HepG2 (cell line): ENCODE results near the gene LYSMD1. TPM values are rescaled to one million over a fixed set of nuclear protein-coding genes. Genes with fewer than 3 reads are reported as not detected.

Source experiments
- CBX2 ChIP-seq, 2 experiments: fragments of 200-600 bp in 1 of 2; sonication (generic); formaldehyde crosslinking in 1 of 2; IDR thresholded peaks; 2 replicates each; pipeline versions ENCODE4 v1.7.0 to v1.8.1; 2018 to 2022; ENCODE audit warnings: low read depth in 2 of 2, low read length in 1 of 2, mild to moderate bottlenecking in 1 of 2, missing genetic modification reagents in 1 of 2
- CBX5 ChIP-seq: sonication (generic); formaldehyde crosslinking; IDR thresholded peaks from 2 replicates; pipeline ENCODE4 v1.4.0; 2020; ENCODE audit warnings: missing genetic modification reagents, borderline replicate concordance
- CHD2 ChIP-seq: IDR thresholded peaks from 2 replicates; pipeline ENCODE4 v1.6.1; 2011; ENCODE audit warnings: low read depth, low read length, improper control_type of control experiment
- NR2F6 ChIP-seq, 2 experiments: IDR thresholded peaks; 2 replicates each; pipeline ENCODE4 v1.6.1; 2016; ENCODE audit warnings: antibody characterized with exemption in 1 of 2, mild to moderate bottlenecking in 1 of 2
- SAP130 ChIP-seq: IDR thresholded peaks from 2 replicates; pipeline ENCODE4 v1.6.1; 2016; ENCODE audit warnings: low read depth
- SIN3A ChIP-seq: IDR thresholded peaks from 2 replicates; pipeline ENCODE4 v1.6.1; 2011; ENCODE audit warnings: low read depth, mild to moderate bottlenecking, control low read depth, low read length, borderline replicate concordance
- SOX5 ChIP-seq: IDR thresholded peaks from 2 replicates; pipeline ENCODE4 v1.6.1; 2016; ENCODE audit warnings: borderline replicate concordance
- SRSF4 ChIP-seq: fragments of 200-400 bp; formaldehyde crosslinking; IDR thresholded peaks from one replicate; pipeline ENCODE4 v1.6.1; 2018; ENCODE audit warnings: mild to moderate bottlenecking, low read depth, low read length, moderate library complexity; ENCODE audit not compliant: poor library complexity, severe bottlenecking
- TAF15 ChIP-seq: fragments of 200-400 bp; formaldehyde crosslinking; IDR thresholded peaks from one replicate; pipeline ENCODE4 v1.6.1; 2018; ENCODE audit warnings: mild to moderate bottlenecking, low read depth, low read length; ENCODE audit not compliant: poor library complexity, severe bottlenecking
- XBP1 ChIP-seq: sonication (generic); formaldehyde crosslinking; IDR thresholded peaks from 2 replicates; pipeline ENCODE4 v1.5.0; 2020; ENCODE audit warnings: missing genetic modification reagents
- ZBTB20 ChIP-seq: sonication (generic); formaldehyde crosslinking; IDR thresholded peaks from 2 replicates; pipeline ENCODE4 v1.8.1; 2023; ENCODE audit warnings: missing genetic modification reagents, low read depth, mild to moderate bottlenecking, borderline replicate concordance
- ZNF451 ChIP-seq: sonication (generic); formaldehyde crosslinking; IDR thresholded peaks from 2 replicates; pipeline ENCODE4 v1.5.0; 2020; ENCODE audit warnings: mild to moderate bottlenecking, missing genetic modification reagents
- ZNF703 ChIP-seq: sonication (generic); formaldehyde crosslinking; IDR thresholded peaks from 2 replicates; pipeline ENCODE4 v1.5.1; 2020; ENCODE audit warnings: missing genetic modification reagents, mild to moderate bottlenecking, moderate library complexity, borderline replicate concordance
- ZSCAN30 ChIP-seq: sonication (generic); formaldehyde crosslinking; IDR thresholded peaks from 2 replicates; pipeline ENCODE4 v1.5.0; 2020; ENCODE audit warnings: mild to moderate bottlenecking, missing genetic modification reagents
- polyA plus RNA-seq, 8 experiments: library from polyadenylated mRNA; depleted of rRNA in 3 of 8; stranded (reverse) in 7 of 8; unstranded in 1 of 8; fragments of >200 nt; fragmentation: Illumina TruSeq in 4 of 8; extraction: Trizol in 4 of 8; gene quantifications; 2 replicates each; pipeline versions ENCODE4 v1.2.1 to v1.2.3, GENCODE V29; 2011 to 2016; ENCODE audit warnings: low read depth in 4 of 8, missing spikeins in 1 of 8, mixed read lengths in 1 of 8; ENCODE audit not compliant: insufficient read depth in 1 of 8
- total RNA-seq, 5 experiments: library from RNA; depleted of rRNA; stranded (reverse); fragments of >200 nt; fragmentation: Illumina TruSeq; extraction: Trizol; gene quantifications; 2 replicates each; pipeline ENCODE4 v1.2.3, GENCODE V29; 2016; ENCODE audit warnings: low read depth in 1 of 5
- TF ChIP-seq, protein P1 (sequence below): sonication (generic); formaldehyde crosslinking; IDR thresholded peaks from 2 replicates; pipeline ENCODE4 v1.4.0; 2020; ENCODE audit warnings: missing genetic modification reagents
- TF ChIP-seq, protein P2 (sequence below): sonication (generic); formaldehyde crosslinking; IDR thresholded peaks from 2 replicates; pipeline ENCODE4 v1.8.0; 2022; ENCODE audit warnings: missing genetic modification reagents, mild to moderate bottlenecking, borderline replicate concordance
- TF ChIP-seq, protein P3 (sequence below): sonication (generic); formaldehyde crosslinking; IDR thresholded peaks from 2 replicates; pipeline ENCODE4 v1.5.1; 2020; ENCODE audit warnings: missing genetic modification reagents, mild to moderate bottlenecking, borderline replicate concordance
- TF ChIP-seq, protein P4 (sequence below): sonication (generic); formaldehyde crosslinking; IDR thresholded peaks from 2 replicates; pipeline ENCODE4 v1.4.0; 2020; ENCODE audit warnings: missing genetic modification reagents

The LYSMD1 gene
- total and polyA plus RNA-seq, 2 of the 13 experiments (the other 11 are each of a cell fraction or from before 2014, with no cell fraction given) = 3.8 to 4.8 TPM

DNA sequence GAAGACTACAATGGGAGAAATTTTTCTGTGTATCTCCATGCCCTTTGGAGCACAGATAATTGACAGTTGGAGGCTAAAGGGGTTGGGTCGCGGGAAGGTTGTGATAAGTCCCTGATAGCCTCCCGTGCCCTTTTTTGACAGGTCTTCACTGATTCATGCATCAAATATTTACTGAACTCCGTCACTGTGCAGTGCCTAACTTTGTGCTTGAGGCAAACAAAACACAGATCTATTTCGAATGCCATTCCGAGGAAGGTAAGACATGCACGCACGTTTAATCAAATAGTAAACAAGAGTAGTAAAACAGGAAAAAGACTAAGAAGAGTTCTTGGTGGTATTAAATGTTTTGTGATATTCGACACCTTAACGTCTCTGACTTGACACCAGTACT lies 32.2 kb upstream of the LYSMD1 start (continued):
- TF ChIP-seq, protein P1, sequence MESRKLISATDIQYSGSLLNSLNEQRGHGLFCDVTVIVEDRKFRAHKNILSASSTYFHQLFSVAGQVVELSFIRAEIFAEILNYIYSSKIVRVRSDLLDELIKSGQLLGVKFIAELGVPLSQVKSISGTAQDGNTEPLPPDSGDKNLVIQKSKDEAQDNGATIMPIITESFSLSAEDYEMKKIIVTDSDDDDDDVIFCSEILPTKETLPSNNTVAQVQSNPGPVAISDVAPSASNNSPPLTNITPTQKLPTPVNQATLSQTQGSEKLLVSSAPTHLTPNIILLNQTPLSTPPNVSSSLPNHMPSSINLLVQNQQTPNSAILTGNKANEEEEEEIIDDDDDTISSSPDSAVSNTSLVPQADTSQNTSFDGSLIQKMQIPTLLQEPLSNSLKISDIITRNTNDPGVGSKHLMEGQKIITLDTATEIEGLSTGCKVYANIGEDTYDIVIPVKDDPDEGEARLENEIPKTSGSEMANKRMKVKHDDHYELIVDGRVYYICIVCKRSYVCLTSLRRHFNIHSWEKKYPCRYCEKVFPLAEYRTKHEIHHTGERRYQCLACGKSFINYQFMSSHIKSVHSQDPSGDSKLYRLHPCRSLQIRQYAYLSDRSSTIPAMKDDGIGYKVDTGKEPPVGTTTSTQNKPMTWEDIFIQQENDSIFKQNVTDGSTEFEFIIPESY = no peak
- peak; percentile 66 for TF ChIP-seq SAP130 (CRISPR knock-in tag)
- TF ChIP-seq, protein P2, sequence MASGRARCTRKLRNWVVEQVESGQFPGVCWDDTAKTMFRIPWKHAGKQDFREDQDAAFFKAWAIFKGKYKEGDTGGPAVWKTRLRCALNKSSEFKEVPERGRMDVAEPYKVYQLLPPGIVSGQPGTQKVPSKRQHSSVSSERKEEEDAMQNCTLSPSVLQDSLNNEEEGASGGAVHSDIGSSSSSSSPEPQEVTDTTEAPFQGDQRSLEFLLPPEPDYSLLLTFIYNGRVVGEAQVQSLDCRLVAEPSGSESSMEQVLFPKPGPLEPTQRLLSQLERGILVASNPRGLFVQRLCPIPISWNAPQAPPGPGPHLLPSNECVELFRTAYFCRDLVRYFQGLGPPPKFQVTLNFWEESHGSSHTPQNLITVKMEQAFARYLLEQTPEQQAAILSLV = no peak
- no peak for TF ChIP-seq SOX5 (CRISPR knock-in tag)
- TF ChIP-seq ZNF703 (CRISPR knock-in tag) = no peak
- no peak for TF ChIP-seq CHD2
- TF ChIP-seq, protein P3, sequence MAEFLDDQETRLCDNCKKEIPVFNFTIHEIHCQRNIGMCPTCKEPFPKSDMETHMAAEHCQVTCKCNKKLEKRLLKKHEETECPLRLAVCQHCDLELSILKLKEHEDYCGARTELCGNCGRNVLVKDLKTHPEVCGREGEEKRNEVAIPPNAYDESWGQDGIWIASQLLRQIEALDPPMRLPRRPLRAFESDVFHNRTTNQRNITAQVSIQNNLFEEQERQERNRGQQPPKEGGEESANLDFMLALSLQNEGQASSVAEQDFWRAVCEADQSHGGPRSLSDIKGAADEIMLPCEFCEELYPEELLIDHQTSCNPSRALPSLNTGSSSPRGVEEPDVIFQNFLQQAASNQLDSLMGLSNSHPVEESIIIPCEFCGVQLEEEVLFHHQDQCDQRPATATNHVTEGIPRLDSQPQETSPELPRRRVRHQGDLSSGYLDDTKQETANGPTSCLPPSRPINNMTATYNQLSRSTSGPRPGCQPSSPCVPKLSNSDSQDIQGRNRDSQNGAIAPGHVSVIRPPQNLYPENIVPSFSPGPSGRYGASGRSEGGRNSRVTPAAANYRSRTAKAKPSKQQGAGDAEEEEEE (CRISPR knock-in tag) = no peak
- no peak for TF ChIP-seq ZSCAN30 (CRISPR knock-in tag)
- TF ChIP-seq NR2F6 (IDR thresholded peaks at IDR 0.05) = no peak
- no peak for TF ChIP-seq NR2F6 (CRISPR knock-in tag; IDR thresholded peaks at IDR 0.05)
- TF ChIP-seq TAF15 = no peak
- TF ChIP-seq, protein P4, sequence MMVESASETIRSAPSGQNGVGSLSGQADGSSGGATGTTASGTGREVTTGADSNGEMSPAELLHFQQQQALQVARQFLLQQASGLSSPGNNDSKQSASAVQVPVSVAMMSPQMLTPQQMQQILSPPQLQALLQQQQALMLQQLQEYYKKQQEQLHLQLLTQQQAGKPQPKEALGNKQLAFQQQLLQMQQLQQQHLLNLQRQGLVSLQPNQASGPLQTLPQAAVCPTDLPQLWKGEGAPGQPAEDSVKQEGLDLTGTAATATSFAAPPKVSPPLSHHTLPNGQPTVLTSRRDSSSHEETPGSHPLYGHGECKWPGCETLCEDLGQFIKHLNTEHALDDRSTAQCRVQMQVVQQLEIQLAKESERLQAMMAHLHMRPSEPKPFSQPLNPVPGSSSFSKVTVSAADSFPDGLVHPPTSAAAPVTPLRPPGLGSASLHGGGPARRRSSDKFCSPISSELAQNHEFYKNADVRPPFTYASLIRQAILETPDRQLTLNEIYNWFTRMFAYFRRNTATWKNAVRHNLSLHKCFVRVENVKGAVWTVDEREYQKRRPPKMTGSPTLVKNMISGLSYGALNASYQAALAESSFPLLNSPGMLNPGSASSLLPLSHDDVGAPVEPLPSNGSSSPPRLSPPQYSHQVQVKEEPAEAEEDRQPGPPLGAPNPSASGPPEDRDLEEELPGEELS (CRISPR knock-in tag) = peak; percentile 45; the same call in 1 of the 2 replicates
- TF ChIP-seq ZNF451 (CRISPR knock-in tag) = no peak; the same call in 1 of the 2 replicates
- no peak for TF ChIP-seq XBP1 (CRISPR knock-in tag)
- TF ChIP-seq ZBTB20 (CRISPR knock-in tag) = 0 out of 2 replicates have a peak, but pooled peaks have one; percentile 13
- TF ChIP-seq SRSF4 = no peak
- no peak; the same call in 1 of the 2 replicates for TF ChIP-seq SIN3A
- no peak for TF ChIP-seq CBX2 (IDR thresholded peaks at IDR 0.05; ENCODE audit: low read depth, low read length)
- no peak for TF ChIP-seq CBX2 (CRISPR knock-in tag; IDR thresholded peaks at IDR 0.05; ENCODE audit: low read depth)
- no peak for TF ChIP-seq CBX5
